Astrocyte of the cerebellum (primary cell): ENCODE data around the gene HTR4.

ENCODE experiments used
- DNase-seq: peaks from one replicate; pipeline ENCODE4 v3.0.0-alpha.2; 2011; ENCODE audit warnings: low read depth
- H3K4me3 ChIP-seq: 2 replicates; pipeline ENCODE4 v1.5.1; 2011; ENCODE audit warnings: mild to moderate bottlenecking, low read depth, low read length, moderate library complexity
- in situ Hi-C: cut with HindIII; loops from 2 replicates; pipeline ENCODE4 v1.10.0; 2017; ENCODE audit warnings: low sequenced_read_pairs
- TF ChIP-seq, protein P1 (sequence below): IDR thresholded peaks from 2 replicates; pipeline ENCODE4 v1.5.1; 2012; ENCODE audit warnings: low read length, low read depth, moderate library complexity, mild to moderate bottlenecking; ENCODE audit errors: missing control alignments

The HTR4 gene

DNA sequence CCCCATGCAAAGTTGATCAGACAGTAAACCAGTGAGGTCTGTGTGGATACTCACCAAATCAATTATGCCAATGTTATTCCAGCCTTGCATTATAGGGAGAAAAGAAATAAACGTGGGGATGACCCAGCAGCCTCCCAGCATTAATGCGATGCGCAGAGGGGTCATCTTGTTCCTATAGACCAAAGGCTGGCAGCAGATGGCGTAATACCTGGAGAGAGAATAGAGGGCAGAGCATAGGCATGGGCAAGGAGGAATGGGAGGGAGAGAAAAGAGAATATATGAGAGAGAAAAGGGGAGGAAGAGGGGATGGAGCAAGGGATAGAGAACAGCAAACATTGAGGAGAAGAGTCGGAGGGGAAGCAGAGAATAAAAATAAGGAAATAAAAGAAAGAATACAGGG lies 131.2 kb downstream of the HTR4 start:
- TF ChIP-seq, protein P1, sequence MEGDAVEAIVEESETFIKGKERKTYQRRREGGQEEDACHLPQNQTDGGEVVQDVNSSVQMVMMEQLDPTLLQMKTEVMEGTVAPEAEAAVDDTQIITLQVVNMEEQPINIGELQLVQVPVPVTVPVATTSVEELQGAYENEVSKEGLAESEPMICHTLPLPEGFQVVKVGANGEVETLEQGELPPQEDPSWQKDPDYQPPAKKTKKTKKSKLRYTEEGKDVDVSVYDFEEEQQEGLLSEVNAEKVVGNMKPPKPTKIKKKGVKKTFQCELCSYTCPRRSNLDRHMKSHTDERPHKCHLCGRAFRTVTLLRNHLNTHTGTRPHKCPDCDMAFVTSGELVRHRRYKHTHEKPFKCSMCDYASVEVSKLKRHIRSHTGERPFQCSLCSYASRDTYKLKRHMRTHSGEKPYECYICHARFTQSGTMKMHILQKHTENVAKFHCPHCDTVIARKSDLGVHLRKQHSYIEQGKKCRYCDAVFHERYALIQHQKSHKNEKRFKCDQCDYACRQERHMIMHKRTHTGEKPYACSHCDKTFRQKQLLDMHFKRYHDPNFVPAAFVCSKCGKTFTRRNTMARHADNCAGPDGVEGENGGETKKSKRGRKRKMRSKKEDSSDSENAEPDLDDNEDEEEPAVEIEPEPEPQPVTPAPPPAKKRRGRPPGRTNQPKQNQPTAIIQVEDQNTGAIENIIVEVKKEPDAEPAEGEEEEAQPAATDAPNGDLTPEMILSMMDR, result no peak
- no peak overlapping the region for H3K4me3 ChIP-seq
- no peak for DNase-seq
- in situ Hi-C loops, result no loop called here

DNA sequence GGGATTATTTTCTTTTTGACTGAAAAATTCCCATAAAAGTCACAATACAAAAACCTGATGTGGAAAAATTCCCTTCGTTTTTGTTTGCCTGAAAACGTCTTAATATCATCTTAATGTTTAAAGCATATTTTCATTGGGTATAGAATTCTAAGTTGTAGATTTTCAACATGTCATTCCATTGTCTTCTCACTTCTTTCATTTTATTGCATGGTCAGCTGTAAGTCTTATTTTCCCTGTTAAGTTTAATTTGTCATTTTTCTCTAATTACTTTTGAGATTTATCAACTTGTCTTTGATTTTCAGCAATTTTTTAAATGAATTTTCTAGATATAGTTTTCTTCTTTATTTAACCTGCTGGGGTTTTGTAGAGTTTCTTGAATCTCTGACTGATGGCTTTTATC lies 138.9 kb downstream of the HTR4 start:
- TF ChIP-seq, protein P1, result no peak
- no peak overlapping the region for H3K4me3 ChIP-seq
- no peak for DNase-seq
- in situ Hi-C loops, result no loop called here

DNA sequence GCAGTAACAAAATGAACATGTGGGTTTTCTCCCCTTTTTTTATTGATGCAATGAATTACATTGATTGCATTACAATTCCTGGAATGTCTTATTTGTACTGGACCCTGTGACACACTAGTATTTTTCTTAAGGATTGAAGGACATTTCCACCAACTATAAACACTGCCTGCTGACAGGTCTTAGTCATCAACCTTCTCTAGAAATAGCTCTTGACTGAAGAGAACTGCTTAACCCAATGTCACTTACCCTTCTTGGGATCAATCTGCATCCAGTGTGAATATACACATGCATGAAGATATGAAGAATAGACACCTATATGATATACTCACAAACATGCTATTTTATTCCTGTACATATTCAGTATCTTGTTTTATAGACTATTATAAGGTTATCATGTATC lies 140.0 kb downstream of the HTR4 start:
- in situ Hi-C loops, result no loop called here
- DNase-seq, result no peak
- no peak overlapping the region for H3K4me3 ChIP-seq
- TF ChIP-seq, protein P1, result no peak

DNA sequence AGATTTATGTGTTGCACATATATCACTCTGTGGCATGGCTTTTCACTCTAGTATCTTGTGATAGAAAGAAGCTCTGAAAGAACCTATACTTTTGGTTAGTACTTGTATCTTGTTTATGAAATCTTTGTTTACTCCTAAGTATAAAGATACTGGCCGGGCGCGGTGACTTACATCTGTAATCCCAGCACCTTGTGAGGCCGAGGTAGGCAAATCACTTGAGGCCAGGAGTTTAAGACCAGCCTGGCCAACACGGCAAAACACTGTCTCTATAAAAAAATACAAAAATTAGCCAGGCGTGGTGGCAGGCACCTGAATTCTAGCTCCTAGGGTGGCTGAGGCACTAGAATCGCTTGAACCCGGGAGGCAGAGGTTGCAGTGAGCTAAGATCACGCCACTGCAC lies 141.8 kb downstream of the HTR4 start:
- TF ChIP-seq, protein P1, result no peak
- DNase-seq, result no peak
- no peak overlapping the region for H3K4me3 ChIP-seq
- in situ Hi-C loops, result no loop called here

DNA sequence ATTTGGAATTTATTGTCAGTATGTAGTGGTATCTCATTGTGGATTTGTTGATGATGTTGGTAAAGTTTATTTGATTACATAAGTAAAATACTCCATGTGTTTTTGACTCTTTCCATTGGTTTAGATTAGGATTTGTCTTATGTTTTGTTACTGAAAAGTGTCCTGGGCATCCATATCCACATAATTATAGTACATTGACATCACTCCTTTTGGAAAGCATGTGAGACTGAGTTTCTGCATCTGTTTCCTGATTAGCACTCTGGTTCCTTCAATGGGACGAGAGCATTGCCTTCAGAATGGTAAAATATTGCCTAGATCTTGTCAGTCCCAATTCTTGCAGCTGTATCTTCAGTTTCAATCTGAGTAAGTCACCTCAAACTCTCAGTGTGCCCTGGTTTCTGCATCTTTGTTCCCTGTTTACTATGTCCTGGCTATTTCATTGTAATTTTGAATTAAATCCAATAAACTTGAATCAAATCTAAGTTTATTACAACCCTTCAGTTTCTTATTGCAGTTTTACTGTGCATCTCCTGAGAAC lies 142.4 kb downstream of the HTR4 start:
- no peak overlapping the region for H3K4me3 ChIP-seq
- no peak for DNase-seq
- in situ Hi-C loops, result no loop called here
- TF ChIP-seq, protein P1, result no peak

- in situ Hi-C loops, result no loop called here
- DNase-seq, result no peak
- TF ChIP-seq, protein P1, result no peak
- no peak overlapping the region for H3K4me3 ChIP-seq
These were observed 144.4 kb downstream of the HTR4 start for GRCh38 chr5:148509893-148510292.

GRCh38 chr5:148507648-148508047 lies 146.7 kb downstream of the HTR4 start:
- H3K4me3 ChIP-seq, result no peak overlapping the region
- no peak for DNase-seq
- in situ Hi-C loops, result no loop called here
- TF ChIP-seq, protein P1, result no peak
